ENCODE data around the gene HIVEP3.

The HIVEP3 gene

GRCh38 chr1:41494351-41495209, 424.1 kb downstream of the HIVEP3 start:
- Mint-ChIP-seq H3K36me3 (ENCODE audit: insufficient read depth) (peaks cover 1% of the 10 kb centered on the region), H3K9me3 (no peaks in the 10 kb centered on the region), H3K4me3 (no peak overlapping the region), H3K27me3 (peaks cover 26% of the 10 kb centered on the region), H3K27ac (ENCODE audit: low read depth) (no peak overlapping the region), H3K4me1 (no peaks in the 10 kb centered on the region)
- ATAC-seq (replicated peaks; ENCODE audit: extremely low read depth, poor library complexity, severe bottlenecking) (no peak), DNase-seq (ENCODE audit: low spot score in 2 of 2) (no peak)

DNA sequence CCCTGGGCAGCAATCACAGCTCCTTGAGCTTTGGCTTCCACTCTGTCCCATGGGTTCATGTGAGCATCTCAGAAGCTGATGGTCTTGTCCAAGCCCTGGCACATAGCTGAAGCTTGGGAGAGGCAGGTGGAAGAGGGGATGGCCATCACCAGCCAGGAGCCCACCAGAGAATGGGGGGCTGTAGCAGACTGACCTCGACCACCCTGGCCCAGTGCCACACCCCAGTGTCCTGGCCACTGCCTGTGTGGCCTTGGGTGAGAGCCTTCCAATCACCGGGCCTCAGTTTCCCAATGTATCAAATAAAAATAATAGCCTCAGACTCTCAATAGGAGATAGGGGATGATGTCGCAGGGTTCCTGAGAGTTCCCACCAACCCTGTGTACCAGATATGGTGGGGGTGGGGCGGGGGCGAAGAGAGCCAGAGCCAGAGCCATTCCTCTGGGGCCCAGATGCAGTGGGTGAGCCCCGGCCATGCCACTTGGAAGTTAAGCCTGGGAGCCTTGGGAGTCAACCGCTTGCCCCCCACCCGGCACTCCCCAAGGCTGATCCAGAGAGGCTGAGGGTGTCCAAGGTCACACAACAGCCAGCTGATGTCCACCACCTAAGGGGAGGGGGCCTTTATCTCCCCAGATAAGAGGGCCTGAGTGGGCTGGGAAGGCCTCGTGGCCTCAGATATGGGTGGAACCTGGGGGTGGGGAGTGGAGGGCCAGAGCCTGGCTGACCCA, 424.9 kb downstream of the HIVEP3 start:
- ATAC-seq (replicated peaks; ENCODE audit: extremely low read depth, poor library complexity, severe bottlenecking): no peak
- peaks cover 1% of the 10 kb centered on the region for H3K36me3 Mint-ChIP-seq (ENCODE audit: insufficient read depth)
- no peak for DNase-seq (ENCODE audit: low spot score in 2 of 2)
- no peak overlapping the region for H3K4me3 Mint-ChIP-seq
- peaks cover 32% of the 10 kb centered on the region for H3K27me3 Mint-ChIP-seq
- H3K9me3 Mint-ChIP-seq: no peaks in the 10 kb centered on the region
- H3K4me1 Mint-ChIP-seq: no peaks in the 10 kb centered on the region
- no peak overlapping the region for H3K27ac Mint-ChIP-seq (ENCODE audit: low read depth)

DNA sequence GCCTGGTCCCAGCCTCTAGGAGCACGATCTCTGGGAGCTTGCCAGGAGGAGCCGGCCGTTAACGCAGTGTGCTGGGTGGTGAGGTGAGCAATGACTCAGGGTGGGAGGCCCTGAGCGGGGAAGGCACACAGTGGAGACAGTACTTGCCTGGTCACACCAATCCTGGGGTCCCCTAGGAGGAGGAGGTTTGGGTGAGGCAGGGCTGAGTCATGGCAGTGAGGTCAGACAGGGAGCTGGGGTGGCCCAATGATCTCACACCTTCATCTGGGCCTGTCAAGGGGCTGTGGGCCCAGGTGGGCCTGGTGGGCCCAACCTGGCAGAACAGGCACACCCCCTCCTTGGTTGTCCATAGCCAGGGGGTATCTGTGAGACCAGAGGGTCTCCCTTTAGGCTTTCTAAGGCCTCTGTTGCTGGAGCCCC, 425.6 kb downstream of the HIVEP3 start:
- no peaks in the 10 kb centered on the region for H3K4me1 Mint-ChIP-seq
- no peak for DNase-seq (ENCODE audit: low spot score in 2 of 2)
- peaks cover 1% of the 10 kb centered on the region for H3K36me3 Mint-ChIP-seq (ENCODE audit: insufficient read depth)
- peaks cover 32% of the 10 kb centered on the region for H3K27me3 Mint-ChIP-seq
- no peak overlapping the region for H3K27ac Mint-ChIP-seq (ENCODE audit: low read depth)
- H3K9me3 Mint-ChIP-seq: no peaks in the 10 kb centered on the region
- ATAC-seq (replicated peaks; ENCODE audit: extremely low read depth, poor library complexity, severe bottlenecking): no peak
- H3K4me3 Mint-ChIP-seq: no peak overlapping the region

GRCh38 chr1:41492341-41492848, 426.3 kb downstream of the HIVEP3 start:
- no peaks in the 10 kb centered on the region for H3K4me1 Mint-ChIP-seq

DNA sequence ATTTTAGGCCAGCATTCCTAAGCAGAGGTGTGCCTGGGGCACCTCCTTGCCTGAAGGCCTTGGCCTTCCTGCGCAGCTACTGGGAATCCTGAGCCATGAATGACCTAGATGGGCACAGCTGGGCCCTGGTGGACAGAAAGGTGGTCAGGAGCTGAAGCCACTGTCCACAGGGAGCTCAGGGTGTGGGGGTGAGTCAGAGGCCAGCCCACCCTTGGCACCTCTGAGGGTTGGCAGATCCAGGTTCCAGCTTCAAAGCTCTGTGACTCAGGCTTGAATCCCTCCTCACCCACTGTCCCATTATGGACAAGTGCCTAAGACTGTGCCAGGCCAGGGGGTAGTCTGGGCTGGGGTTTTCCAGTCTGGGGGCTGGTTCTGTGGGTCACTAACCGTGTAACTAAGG, 427.8 kb downstream of the HIVEP3 start:
- H3K9me3 Mint-ChIP-seq: no peaks in the 10 kb centered on the region
- DNase-seq (ENCODE audit: low spot score in 2 of 2) (no peak), ATAC-seq (replicated peaks; ENCODE audit: extremely low read depth, poor library complexity, severe bottlenecking) (no peak)
- peaks cover 44% of the 10 kb centered on the region for H3K27me3 Mint-ChIP-seq
- no peaks in the 10 kb centered on the region for H3K4me1 Mint-ChIP-seq
- no peak overlapping the region for H3K27ac Mint-ChIP-seq (ENCODE audit: low read depth)
- no peak overlapping the region for H3K4me3 Mint-ChIP-seq
- peaks cover 1% of the 10 kb centered on the region for H3K36me3 Mint-ChIP-seq (ENCODE audit: insufficient read depth)

More at GRCh38 chr1:41492341-41492848, 426.3 kb downstream of the HIVEP3 start:
- no peaks in the 10 kb centered on the region for H3K9me3 Mint-ChIP-seq
- ATAC-seq (replicated peaks; ENCODE audit: extremely low read depth, poor library complexity, severe bottlenecking): no peak
- H3K27me3 Mint-ChIP-seq: peaks cover 32% of the 10 kb centered on the region
- no peak overlapping the region for H3K4me3 Mint-ChIP-seq
- no peak for DNase-seq (ENCODE audit: low spot score in 2 of 2)
- peaks cover 1% of the 10 kb centered on the region for H3K36me3 Mint-ChIP-seq (ENCODE audit: insufficient read depth)
- no peak overlapping the region for H3K27ac Mint-ChIP-seq (ENCODE audit: low read depth)

DNA sequence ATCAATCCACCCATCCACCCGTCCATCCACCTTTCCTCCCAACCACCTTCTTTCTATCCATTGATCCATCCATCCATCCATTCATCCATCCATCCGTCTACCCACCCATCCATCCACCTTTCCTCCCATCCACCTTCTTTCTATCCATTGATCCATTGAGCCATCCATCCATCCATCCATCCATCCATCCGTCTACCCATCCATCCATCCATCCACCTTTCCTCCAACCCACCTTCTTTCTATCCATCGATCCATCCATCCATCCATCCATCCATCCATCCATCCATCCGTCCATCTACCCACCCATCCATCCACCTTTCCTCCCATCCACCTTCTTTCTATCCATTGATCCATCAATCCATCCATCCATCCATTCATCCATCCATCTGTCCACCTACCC, 429.2 kb downstream of the HIVEP3 start:
- H3K4me1 Mint-ChIP-seq: no peaks in the 10 kb centered on the region
- no peak for DNase-seq (ENCODE audit: low spot score in 2 of 2)
- no peak overlapping the region for H3K27ac Mint-ChIP-seq (ENCODE audit: low read depth)
- peaks cover 33% of the 10 kb centered on the region for H3K27me3 Mint-ChIP-seq
- peaks cover 1% of the 10 kb centered on the region for H3K36me3 Mint-ChIP-seq (ENCODE audit: insufficient read depth)
- H3K4me3 Mint-ChIP-seq: no peak overlapping the region
- no peaks in the 10 kb centered on the region for H3K9me3 Mint-ChIP-seq
- ATAC-seq (replicated peaks; ENCODE audit: extremely low read depth, poor library complexity, severe bottlenecking): no peak

- no peak for ATAC-seq (replicated peaks; ENCODE audit: extremely low read depth, poor library complexity, severe bottlenecking)
- H3K27ac Mint-ChIP-seq (ENCODE audit: low read depth): no peak overlapping the region
- H3K36me3 Mint-ChIP-seq (ENCODE audit: insufficient read depth): peaks cover 1% of the 10 kb centered on the region
- H3K27me3 Mint-ChIP-seq: peaks cover 40% of the 10 kb centered on the region
- H3K4me1 Mint-ChIP-seq: no peaks in the 10 kb centered on the region
- H3K9me3 Mint-ChIP-seq: no peaks in the 10 kb centered on the region
- no peak for DNase-seq (ENCODE audit: low spot score in 2 of 2)
- H3K4me3 Mint-ChIP-seq: no peak overlapping the region
Observed at GRCh38 chr1:41488040-41488951, 430.4 kb downstream of the HIVEP3 start.

DNA sequence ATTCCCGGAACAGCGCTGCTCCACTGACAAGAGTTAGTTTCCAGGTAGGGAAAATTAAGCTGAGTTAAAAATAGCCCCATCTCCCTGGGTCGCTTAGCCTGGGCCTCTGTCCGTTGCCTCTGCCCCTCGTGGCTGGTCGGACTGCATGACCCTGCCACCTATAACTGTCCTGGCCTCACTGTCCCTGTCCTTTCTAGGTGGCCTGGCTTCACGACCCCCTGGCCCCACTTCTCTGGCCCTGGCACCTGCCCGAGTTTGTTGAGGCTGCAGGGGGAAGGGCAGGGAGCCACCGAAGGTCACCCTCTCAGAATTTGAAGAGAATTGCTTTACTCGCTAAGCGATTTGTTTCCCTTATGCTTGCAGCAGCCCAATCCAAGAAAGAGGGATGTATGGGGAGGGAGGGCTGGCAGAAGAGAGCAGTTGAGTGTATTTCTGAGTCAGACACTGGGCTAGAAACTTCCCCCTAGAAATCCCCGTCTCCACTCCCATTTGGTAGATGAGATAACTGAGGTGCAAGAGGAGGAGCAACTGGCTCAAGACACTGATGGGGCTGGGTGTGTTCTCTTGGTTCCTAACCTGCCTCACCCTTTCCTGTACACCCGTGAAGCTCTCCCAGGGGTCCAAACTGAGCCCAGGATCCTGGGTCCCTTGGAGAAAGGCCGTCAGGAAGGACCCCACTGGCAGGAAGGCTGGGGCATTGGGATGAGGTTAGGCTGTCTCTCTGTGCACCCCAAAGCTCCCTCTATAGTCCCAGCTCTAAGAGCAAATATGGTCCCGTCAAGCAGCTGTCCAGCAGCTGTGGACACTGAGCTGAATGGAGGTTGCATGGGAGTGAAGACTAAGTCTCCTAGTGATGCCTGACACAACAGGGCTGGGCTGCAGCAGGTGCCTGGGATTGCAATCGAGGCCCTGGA, 431.3 kb downstream of the HIVEP3 start:
- peaks cover 46% of the 10 kb centered on the region for H3K27me3 Mint-ChIP-seq
- H3K27ac Mint-ChIP-seq (ENCODE audit: low read depth): no peak overlapping the region
- no peak for ATAC-seq (replicated peaks; ENCODE audit: extremely low read depth, poor library complexity, severe bottlenecking)
- DNase-seq (ENCODE audit: low spot score in 2 of 2): no peak
- no peaks in the 10 kb centered on the region for H3K9me3 Mint-ChIP-seq
- peaks cover under 1% of the 10 kb centered on the region for H3K36me3 Mint-ChIP-seq (ENCODE audit: insufficient read depth)
- H3K4me3 Mint-ChIP-seq: no peak overlapping the region
- no peaks in the 10 kb centered on the region for H3K4me1 Mint-ChIP-seq

GRCh38 chr1:41486371-41487125, 432.2 kb downstream of the HIVEP3 start:
- ATAC-seq (replicated peaks; ENCODE audit: extremely low read depth, poor library complexity, severe bottlenecking) (no peak), DNase-seq (ENCODE audit: low spot score in 2 of 2) (no peak)
- Mint-ChIP-seq H3K4me1 (no peaks in the 10 kb centered on the region), H3K4me3 (no peak overlapping the region), H3K27ac (ENCODE audit: low read depth) (no peak overlapping the region), H3K9me3 (no peaks in the 10 kb centered on the region), H3K27me3 (peaks cover 46% of the 10 kb centered on the region), H3K36me3 (ENCODE audit: insufficient read depth) (no peaks in the 10 kb centered on the region)

- Mint-ChIP-seq H3K27me3 (peaks cover 46% of the 10 kb centered on the region), H3K27ac (ENCODE audit: low read depth) (no peak overlapping the region), H3K9me3 (no peaks in the 10 kb centered on the region), H3K4me3 (no peak overlapping the region), H3K4me1 (no peaks in the 10 kb centered on the region), H3K36me3 (ENCODE audit: insufficient read depth) (no peaks in the 10 kb centered on the region)
- no peak for ATAC-seq (replicated peaks; ENCODE audit: extremely low read depth, poor library complexity, severe bottlenecking)
- no peak for DNase-seq (ENCODE audit: low spot score in 2 of 2)
Observed at GRCh38 chr1:41486053-41486370, 432.7 kb downstream of the HIVEP3 start.

DNA sequence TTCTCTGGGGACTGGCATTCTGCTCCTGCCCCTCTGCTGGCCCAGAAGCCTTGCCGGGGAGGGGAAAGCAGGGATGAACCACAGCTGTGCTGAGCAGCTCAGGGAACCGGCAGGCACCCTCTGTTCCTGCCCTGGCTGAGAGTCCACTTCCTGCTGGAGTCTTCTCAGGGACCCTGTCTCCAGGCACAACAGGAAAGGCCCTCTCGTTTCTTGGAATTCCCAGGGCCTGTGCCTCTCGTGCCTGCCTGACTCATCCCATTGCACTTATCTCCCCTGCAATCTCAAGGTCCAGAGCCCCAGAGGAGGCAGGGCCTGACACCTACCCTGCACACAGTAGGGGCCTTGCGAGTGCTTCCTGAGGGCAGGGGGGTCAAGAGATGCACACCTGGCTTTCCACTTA, 433.1 kb downstream of the HIVEP3 start:
- ATAC-seq (replicated peaks; ENCODE audit: extremely low read depth, poor library complexity, severe bottlenecking) (no peak), DNase-seq (ENCODE audit: low spot score in 2 of 2) (no peak)
- H3K4me3 Mint-ChIP-seq: no peak overlapping the region
- no peaks in the 10 kb centered on the region for H3K9me3 Mint-ChIP-seq
- H3K27me3 Mint-ChIP-seq: peaks cover 46% of the 10 kb centered on the region
- H3K4me1 Mint-ChIP-seq: no peaks in the 10 kb centered on the region
- no peak overlapping the region for H3K27ac Mint-ChIP-seq (ENCODE audit: low read depth)
- H3K36me3 Mint-ChIP-seq (ENCODE audit: insufficient read depth): no peaks in the 10 kb centered on the region

Measured in central memory CD8-positive, alpha-beta T cell (primary cell).